Measurements from ENCODE around the gene FCRL5. TPM values are rescaled to one million over a fixed set of nuclear protein-coding genes. Genes with fewer than 3 reads are reported as not detected.

FCRL5 gene
- total and polyA plus RNA-seq, 10 of the 15 experiments (the other 5 are each of a cell fraction or from before 2014, with no cell fraction given) = 1.1 to 136 (median 7.0) TPM

DNA sequence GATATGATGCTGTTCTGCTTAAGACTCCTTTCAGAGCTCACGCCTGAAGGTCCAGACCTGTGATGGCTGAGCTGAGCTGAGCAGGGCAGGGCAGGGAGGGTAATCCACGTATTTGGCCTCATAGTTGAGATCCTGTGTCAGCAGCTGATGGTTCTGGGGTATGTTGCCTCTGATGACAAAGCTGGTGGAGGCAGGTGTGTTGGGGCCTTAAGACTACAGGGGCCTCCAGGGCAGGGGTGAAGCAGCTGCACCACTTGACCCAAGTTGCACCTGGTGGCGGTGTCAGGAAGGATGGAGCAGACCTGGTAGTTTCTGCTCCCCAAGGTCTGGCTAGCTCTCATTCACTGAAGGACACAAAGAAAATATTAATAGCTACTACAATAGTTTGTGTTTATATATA, 57.0 kb downstream of the FCRL5 start:
- ATAC-seq (peak; percentile 9; the same call in 2 of the 3 replicates), DNase-seq (ENCODE audit: low read depth, low spot score) (no peak), FAIRE-seq (no peak)
- TF ChIP-seq RBBP5 (conservative IDR thresholded peaks at IDR 0.05) = no peak
- TF ChIP-seq, protein P1, sequence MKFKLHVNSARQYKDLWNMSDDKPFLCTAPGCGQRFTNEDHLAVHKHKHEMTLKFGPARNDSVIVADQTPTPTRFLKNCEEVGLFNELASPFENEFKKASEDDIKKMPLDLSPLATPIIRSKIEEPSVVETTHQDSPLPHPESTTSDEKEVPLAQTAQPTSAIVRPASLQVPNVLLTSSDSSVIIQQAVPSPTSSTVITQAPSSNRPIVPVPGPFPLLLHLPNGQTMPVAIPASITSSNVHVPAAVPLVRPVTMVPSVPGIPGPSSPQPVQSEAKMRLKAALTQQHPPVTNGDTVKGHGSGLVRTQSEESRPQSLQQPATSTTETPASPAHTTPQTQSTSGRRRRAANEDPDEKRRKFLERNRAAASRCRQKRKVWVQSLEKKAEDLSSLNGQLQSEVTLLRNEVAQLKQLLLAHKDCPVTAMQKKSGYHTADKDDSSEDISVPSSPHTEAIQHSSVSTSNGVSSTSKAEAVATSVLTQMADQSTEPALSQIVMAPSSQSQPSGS (IDR thresholded peaks at IDR 0.05; ENCODE audit: low read length) = no peak
- TF ChIP-seq, protein P2, sequence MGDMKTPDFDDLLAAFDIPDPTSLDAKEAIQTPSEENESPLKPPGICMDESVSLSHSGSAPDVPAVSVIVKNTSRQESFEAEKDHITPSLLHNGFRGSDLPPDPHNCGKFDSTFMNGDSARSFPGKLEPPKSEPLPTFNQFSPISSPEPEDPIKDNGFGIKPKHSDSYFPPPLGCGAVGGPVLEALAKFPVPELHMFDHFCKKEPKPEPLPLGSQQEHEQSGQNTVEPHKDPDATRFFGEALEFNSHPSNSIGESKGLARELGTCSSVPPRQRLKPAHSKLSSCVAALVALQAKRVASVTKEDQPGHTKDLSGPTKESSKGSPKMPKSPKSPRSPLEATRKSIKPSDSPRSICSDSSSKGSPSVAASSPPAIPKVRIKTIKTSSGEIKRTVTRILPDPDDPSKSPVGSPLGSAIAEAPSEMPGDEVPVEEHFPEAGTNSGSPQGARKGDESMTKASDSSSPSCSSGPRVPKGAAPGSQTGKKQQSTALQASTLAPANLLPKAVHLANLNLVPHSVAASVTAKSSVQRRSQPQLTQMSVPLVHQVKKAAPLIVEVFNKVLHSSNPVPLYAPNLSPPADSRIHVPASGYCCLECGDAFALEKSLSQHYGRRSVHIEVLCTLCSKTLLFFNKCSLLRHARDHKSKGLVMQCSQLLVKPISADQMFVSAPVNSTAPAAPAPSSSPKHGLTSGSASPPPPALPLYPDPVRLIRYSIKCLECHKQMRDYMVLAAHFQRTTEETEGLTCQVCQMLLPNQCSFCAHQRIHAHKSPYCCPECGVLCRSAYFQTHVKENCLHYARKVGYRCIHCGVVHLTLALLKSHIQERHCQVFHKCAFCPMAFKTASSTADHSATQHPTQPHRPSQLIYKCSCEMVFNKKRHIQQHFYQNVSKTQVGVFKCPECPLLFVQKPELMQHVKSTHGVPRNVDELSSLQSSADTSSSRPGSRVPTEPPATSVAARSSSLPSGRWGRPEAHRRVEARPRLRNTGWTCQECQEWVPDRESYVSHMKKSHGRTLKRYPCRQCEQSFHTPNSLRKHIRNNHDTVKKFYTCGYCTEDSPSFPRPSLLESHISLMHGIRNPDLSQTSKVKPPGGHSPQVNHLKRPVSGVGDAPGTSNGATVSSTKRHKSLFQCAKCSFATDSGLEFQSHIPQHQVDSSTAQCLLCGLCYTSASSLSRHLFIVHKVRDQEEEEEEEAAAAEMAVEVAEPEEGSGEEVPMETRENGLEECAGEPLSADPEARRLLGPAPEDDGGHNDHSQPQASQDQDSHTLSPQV (IDR thresholded peaks at IDR 0.05) = no peak
- no peak for TF ChIP-seq KLF5 (IDR thresholded peaks at IDR 0.05; ENCODE audit: partially characterized antibody)
- no peak for TF ChIP-seq IRF4 (IDR thresholded peaks at IDR 0.05; ENCODE audit: low read depth, low read length)
- TF ChIP-seq NR2F1 (conservative IDR thresholded peaks at IDR 0.05) = no peak
- no peaks in the 10 kb centered on the region for H3K36me3 ChIP-seq (ENCODE audit: control insufficient read depth in 2 of 2, insufficient read depth in 2 of 2, low read length in 1 of 2)
- H4K20me1 ChIP-seq (ENCODE audit: control insufficient read depth, insufficient read depth) = no peaks in the 10 kb centered on the region
- H2AFZ ChIP-seq (ENCODE audit: control insufficient read depth, low read depth, low read length) = no peak overlapping the region
- BruUV-seq (replicated peaks) = no TSS peak
- H3K4me3 ChIP-seq = no peak overlapping the region
- intact Hi-C loops (cut with micrococcal nuclease; ENCODE audit: unreplicated experiment) (no loop called here), in situ Hi-C loops (cut with MboI) (loop anchor here (10.0 kb wide), 1 partner anchor 400 kb away; the partner anchor contains the start of gene ETV3L)
- H3K9me3 ChIP-seq (replicated peaks; ENCODE audit: control insufficient read depth, insufficient read depth, low read length) = no peaks in the 10 kb centered on the region
- ChIA-PET SMC1A (ENCODE audit: uncharacterized antibody, unreplicated experiment) (interaction anchor here (0.6 to 5.1 kb wide), 30 partner anchors 9 to 405 kb away, joined by 3 to 69 read pairs (median 4); no protein-coding TSS in a partner anchor), POLR2A (interaction anchor here (1.0 to 1.9 kb wide), 4 partner anchors 10 to 115 kb away, joined by 3 to 6 read pairs (median 4); no protein-coding TSS in a partner anchor), RAD21 (ENCODE audit: unreplicated experiment) (interaction anchor here (0.7 to 3.3 kb wide), 27 partner anchors 9 to 328 kb away, joined by 3 to 62 read pairs (median 5); no protein-coding TSS in a partner anchor), CTCF (interaction anchor here (0.7 to 7.6 kb wide), 52 partner anchors 9 to 630 kb away, joined by 3 to 196 read pairs (median 6); no protein-coding TSS in a partner anchor)
- no peak overlapping the region for H3K4me2 ChIP-seq (ENCODE audit: control insufficient read depth, insufficient read depth)
- no peaks in the 10 kb centered on the region for H3K79me2 ChIP-seq (ENCODE audit: control insufficient read depth, insufficient read depth, low read length)
- WGBS (ENCODE audit: insufficient coverage, insufficient replicate concordance, low lambda C conversion rate, missing lambda C conversion rate) = 43% methylated on average over 3 of the region's 3 CpGs
- H3K9ac ChIP-seq (ENCODE audit: control insufficient read depth, insufficient read depth, low read length) = no peak overlapping the region
- no peak overlapping the region for H3K27ac ChIP-seq (ENCODE audit: control insufficient read depth, insufficient read depth)
- H3K4me1 ChIP-seq (ENCODE audit: control insufficient read depth, insufficient read depth, low read length) = peaks cover 4% of the 10 kb centered on the region; the same call in 1 of the 2 replicates
- H3K27me3 ChIP-seq (replicated peaks in 1 of 2; ENCODE audit: control insufficient read depth in 2 of 2, insufficient read depth in 2 of 2, low read length in 1 of 2) = 0 out of 4 replicates have a peak, but pooled peaks cover 0 to 2% of the 10 kb centered on the region in 2 experiments

All from GM12878 (cell line).